HCT116 (cell line): ENCODE data around the gene IFNL3.

Experiments used
- POLR2A ChIP-seq: IDR thresholded peaks from 2 replicates; pipeline ENCODE4 v1.7.0; 2011; ENCODE audit warnings: borderline replicate concordance; ENCODE audit not compliant: insufficient read depth, insufficient read length; ENCODE audit errors: extremely low read depth
- ZNF274 ChIP-seq: fragments of 200-500 bp; sonication (Bioruptor generic); IDR thresholded peaks from 2 replicates; pipeline ENCODE4 v1.6.1; 2014; ENCODE audit warnings: mild to moderate bottlenecking, low read depth, low read length, inconsistent platforms

DNA sequence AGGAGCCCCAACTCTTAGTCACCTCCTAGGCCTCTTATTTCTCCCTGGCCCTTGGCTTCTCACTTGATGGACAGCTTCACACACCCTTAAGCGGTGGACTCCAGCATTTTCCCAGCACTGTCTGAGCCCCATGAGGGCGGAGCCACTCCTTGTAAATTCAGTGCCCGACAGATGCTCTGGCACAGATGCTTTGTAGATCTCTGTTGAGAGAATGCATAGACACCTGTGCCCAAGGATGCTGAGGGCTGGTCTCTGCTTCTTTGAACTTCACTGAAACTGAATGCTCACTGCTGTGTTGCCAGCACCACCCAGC lies 44.0 kb downstream of the IFNL3 start:
- TF ChIP-seq POLR2A: no peak
- TF ChIP-seq ZNF274: no peak
